ENCODE results near the gene AIG1.

Gene AIG1

GRCh38 chr6:143375022-143375585 lies 314.4 kb downstream of the AIG1 start:
- 0 out of 2 replicates have a peak overlapping the region, but pooled peaks have one; percentile 18 for H3K4me2 ChIP-seq
- H3K27me3 ChIP-seq: no peaks in the 10 kb centered on the region
- H3K4me3 ChIP-seq: no peak overlapping the region
- peaks cover 13% of the 10 kb centered on the region; the same call in 1 of the 2 replicates for H3K9me3 ChIP-seq
- no peaks in the 10 kb centered on the region for H3K36me3 ChIP-seq
- H4K20me1 ChIP-seq: no peaks in the 10 kb centered on the region
- TF ChIP-seq Cebpa-rat (IDR thresholded peaks at IDR 0.05): no peak
- H3K27ac ChIP-seq: no peak overlapping the region
- H3K9ac ChIP-seq: no peak overlapping the region
- 0 out of 2 replicates have a peak, but pooled peaks cover 6% of the 10 kb centered on the region for H3K4me1 ChIP-seq

GRCh38 chr6:143376375-143376774 lies 315.7 kb downstream of the AIG1 start:
- no peaks in the 10 kb centered on the region for H3K27me3 ChIP-seq
- H3K27ac ChIP-seq: no peak overlapping the region
- no peaks in the 10 kb centered on the region for H3K36me3 ChIP-seq
- H3K4me2 ChIP-seq: no peak overlapping the region
- no peak overlapping the region for H3K4me3 ChIP-seq
- TF ChIP-seq Cebpa-rat (IDR thresholded peaks at IDR 0.05): no peak
- H3K9me3 ChIP-seq: peaks cover 13% of the 10 kb centered on the region; the same call in 1 of the 2 replicates
- 0 out of 2 replicates have a peak, but pooled peaks cover 6% of the 10 kb centered on the region for H3K4me1 ChIP-seq
- no peak overlapping the region for H3K9ac ChIP-seq
- no peaks in the 10 kb centered on the region for H4K20me1 ChIP-seq

- Histone ChIP-seq H3K9ac (no peak overlapping the region), H3K4me2 (no peak overlapping the region), H3K27me3 (no peaks in the 10 kb centered on the region), H3K9me3 (peaks cover 13% of the 10 kb centered on the region; the same call in 1 of the 2 replicates), H4K20me1 (no peaks in the 10 kb centered on the region), H3K4me3 (no peak overlapping the region), H3K36me3 (no peaks in the 10 kb centered on the region), H3K4me1 (0 out of 2 replicates have a peak, but pooled peaks cover 6% of the 10 kb centered on the region), H3K27ac (no peak overlapping the region)
- no peak for TF ChIP-seq Cebpa-rat (IDR thresholded peaks at IDR 0.05)
Observed at GRCh38 chr6:143376861-143377260, 316.2 kb downstream of the AIG1 start.

- TF ChIP-seq Cebpa-rat (IDR thresholded peaks at IDR 0.05): no peak
- no peak overlapping the region for H3K4me2 ChIP-seq
- H3K4me3 ChIP-seq: no peak overlapping the region
- no peak overlapping the region for H3K9ac ChIP-seq
- no peaks in the 10 kb centered on the region for H3K9me3 ChIP-seq
- no peak overlapping the region for H3K27ac ChIP-seq
- no peaks in the 10 kb centered on the region for H3K36me3 ChIP-seq
- no peaks in the 10 kb centered on the region for H4K20me1 ChIP-seq
- no peaks in the 10 kb centered on the region for H3K27me3 ChIP-seq
- no peaks in the 10 kb centered on the region for H3K4me1 ChIP-seq
Observed at GRCh38 chr6:143385636-143386035, 324.9 kb downstream of the AIG1 start.

- H3K9me3 ChIP-seq: no peaks in the 10 kb centered on the region
- H3K4me2 ChIP-seq: no peak overlapping the region
- H3K27ac ChIP-seq: no peak overlapping the region
- H3K4me3 ChIP-seq: no peak overlapping the region
- no peak overlapping the region for H3K9ac ChIP-seq
- no peaks in the 10 kb centered on the region for H4K20me1 ChIP-seq
- H3K36me3 ChIP-seq: no peaks in the 10 kb centered on the region
- TF ChIP-seq Cebpa-rat (IDR thresholded peaks at IDR 0.05): no peak
- no peaks in the 10 kb centered on the region for H3K4me1 ChIP-seq
- no peaks in the 10 kb centered on the region for H3K27me3 ChIP-seq
Observed at GRCh38 chr6:143390278-143390677, 329.6 kb downstream of the AIG1 start.

Measured in BLaER1 (cell line).